Ovary (tissue), 9 donors: Measurements from ENCODE around the gene DNAJB9. TPM values are rescaled to one million over a fixed set of nuclear protein-coding genes. Genes with fewer than 3 reads are reported as not detected.

Experiments
- DNase-seq, 5 donors: peaks; one replicate each; pipeline ENCODE4 v3.0.0-alpha.2; 2019 to 2020
- H3K27ac ChIP-seq, 2 donors: fragments of 200-600 bp; one replicate each; pipeline versions ENCODE4 v1.5.1 to v1.8.0; 2019 to 2022
- H3K27me3 ChIP-seq: fragments of 200-600 bp; one replicate; pipeline ENCODE4 v1.8.0; 2022
- H3K36me3 ChIP-seq: fragments of 200-600 bp; sonication (generic); one replicate; pipeline ENCODE4 v1.5.1; 2019
- H3K4me1 ChIP-seq: one replicate; pipeline ENCODE4 v1.8.1; 2013; ENCODE audit warnings: mild to moderate bottlenecking, moderate library complexity; ENCODE audit not compliant: insufficient read depth
- H3K4me3 ChIP-seq: fragments of 200-600 bp; sonication (generic); one replicate; pipeline ENCODE4 v1.5.1; 2017
- H3K9me3 ChIP-seq, 2 donors: fragments of 200-600 bp in 1 of 2; sonication (generic) in 1 of 2; one replicate each; pipeline versions ENCODE4 v1.5.1 to v1.8.1; 2013 to 2019; ENCODE audit warnings: mild to moderate bottlenecking in 1 of 2, moderate library complexity in 1 of 2
- CTCF ChIP-seq, 3 donors: fragments of 450-650 bp in 2 of 3; fragments of 200-600 bp in 1 of 3; IDR thresholded peaks; one replicate each; pipeline versions ENCODE4 v1.5.1 to v1.8.0; 2016 to 2022; ENCODE audit warnings: antibody characterized with exemption in 3 of 3, mild to moderate bottlenecking in 1 of 3
- EP300 ChIP-seq: sonication (generic); formaldehyde crosslinking; IDR thresholded peaks from one replicate; pipeline ENCODE4 v1.6.1; 2017; ENCODE audit warnings: antibody characterized with exemption
- POLR2A ChIP-seq: fragments of 450-650 bp; IDR thresholded peaks from one replicate; pipeline ENCODE4 v1.6.1; 2017; ENCODE audit warnings: antibody characterized with exemption, mild to moderate bottlenecking, moderate library complexity
- WGBS, 3 donors: extraction: QIAGEN DNeasy Blood & Tissue Kit in 1 of 3; methylation state at CpG; one replicate each; pipeline versions ENCODE4 v1.1.5 to v1.1.7; 2013 to 2017; 5-methylcytosine and 5-hydroxymethylcytosine counted together
- intact Hi-C, 4 donors: fragments of 100-400 bp; cut with DNase I; formaldehyde crosslinking; loops; one replicate each; pipeline versions ENCODE4 v1.11.0 to v1.15.1; 2022 to 2023
- polyA plus RNA-seq, 2 donors: library from polyadenylated mRNA; stranded (reverse); fragments of 200-250 nt in 1 of 2; fragments of 350-450 nt in 1 of 2; fragmentation: Illumina TruSeq in 1 of 2; extraction: RNeasy Lipid Tissue Mini Kit (QIAGEN cat#74804) in 1 of 2; gene quantifications; one replicate each; pipeline ENCODE4 v1.2.3, GENCODE V29; 2013 to 2014
- total RNA-seq, 7 donors: library from RNA; depleted of rRNA in 2 of 7; stranded (reverse); fragments of >200 nt in 2 of 7; fragmentation: NEBNext Ultra II Directional in 3 of 7; extraction: Animal tissue kit (Norgen Biotek cat#: 25700) in 3 of 7; gene quantifications; one replicate each; pipeline versions ENCODE4 v1.1.0 to v1.2.4, GENCODE V29; 2016 to 2023
- donor health status: DM: no; HTN: no; CAD: no; lungs with moderate emphysema.
- donor health status: DM: no; HTN: no; CAD: no.
- donor health status: Bipolar disorder and iron deficiency.
- donor health status: DM: yes; HTN: yes; CAD: no.
- donor health status: DM: no; HTN: no; CAD: no.
- donor health status: DM: yes; HTN: yes; CAD: no.

The DNAJB9 gene
- total and polyA plus RNA-seq, 9 donors, result 17.5 to 44.2 (median 24.0) TPM

GRCh38 chr7:108578937-108579336 is 9.3 kb downstream of the DNAJB9 start:
- DNase-seq, result no peak
- TF ChIP-seq EP300 (no peak), CTCF (IDR thresholded peaks at IDR 0.05) (no peak), POLR2A (no peak)
- Histone ChIP-seq H3K27ac (no peak overlapping the region), H3K9me3 (peaks cover 0 to 8% of the 10 kb centered on the region in 2 donors), H3K27me3 (no peaks in the 10 kb centered on the region), H3K4me3 (no peak overlapping the region), H3K36me3 (no peaks in the 10 kb centered on the region), H3K4me1 (no peaks in the 10 kb centered on the region)
- 93 to 97% (median 96%) methylated on average over 7 of the region's 7 CpGs for WGBS, 3 donors
- intact Hi-C loops, result no loop called here

- Histone ChIP-seq H3K36me3 (no peaks in the 10 kb centered on the region), H3K27me3 (no peaks in the 10 kb centered on the region), H3K4me1 (no peaks in the 10 kb centered on the region), H3K4me3 (no peak overlapping the region), H3K9me3 (peaks cover 0 to 8% of the 10 kb centered on the region in 2 donors), H3K27ac (no peak overlapping the region)
- intact Hi-C loops, result no loop called here
- TF ChIP-seq CTCF (IDR thresholded peaks at IDR 0.05) (no peak), EP300 (no peak), POLR2A (no peak)
- WGBS, 3 donors, result 62 to 99% (median 79%) methylated on average over 3 to 6 of the region's 6 CpGs
- no peak for DNase-seq
Measured at GRCh38 chr7:108580298-108580697, 10.6 kb downstream of the DNAJB9 start.

GRCh38 chr7:108581655-108582491 is 12.2 kb downstream of the DNAJB9 start:
- no peak overlapping the region for H3K27ac ChIP-seq
- H3K36me3 ChIP-seq, result no peaks in the 10 kb centered on the region
- H3K9me3 ChIP-seq, result peaks cover 0 to 8% of the 10 kb centered on the region in 2 donors
- TF ChIP-seq EP300 (no peak), POLR2A (no peak), CTCF (IDR thresholded peaks at IDR 0.05) (no peak)
- no peak for DNase-seq
- intact Hi-C loops, result no loop called here
- H3K4me1 ChIP-seq, result no peaks in the 10 kb centered on the region
- no peaks in the 10 kb centered on the region for H3K27me3 ChIP-seq
- no peak overlapping the region for H3K4me3 ChIP-seq
- 44 to 53% (median 49%) methylated on average over 4 of the region's 4 CpGs for WGBS, 3 donors

GRCh38 chr7:108584211-108584610 is 14.5 kb downstream of the DNAJB9 start:
- intact Hi-C loops, result no loop called here
- Histone ChIP-seq H3K9me3 (peaks cover 0 to 7% of the 10 kb centered on the region in 2 donors), H3K27me3 (no peaks in the 10 kb centered on the region), H3K4me1 (no peaks in the 10 kb centered on the region), H3K4me3 (no peak overlapping the region), H3K27ac (no peak overlapping the region), H3K36me3 (no peaks in the 10 kb centered on the region)
- no peak for DNase-seq
- WGBS, 3 donors, result 87 to 93% (median 88%) methylated on average over 1 of the region's 1 CpG
- TF ChIP-seq POLR2A (no peak), EP300 (no peak), CTCF (IDR thresholded peaks at IDR 0.05) (no peak)
